T-helper 2 cell treated with Interferon-gamma antibody and Interleukin-4, amounts not matched to agents 5 μg/mL and 100 μg/mL, for 36 hours (primary cell): ENCODE data around the gene MAP7.

Experiments used
- DNase-seq: peaks from one replicate; pipeline ENCODE4 v3.0.0; 2021; ENCODE audit warnings: low spot score
- H3K27ac Mint-ChIP-seq: one replicate; pipeline ENCODE4 v1.8.0; 2021; ENCODE audit warnings: mild to moderate bottlenecking, mixed read lengths
- H3K27me3 Mint-ChIP-seq: one replicate; pipeline ENCODE4 v1.8.0; 2021; ENCODE audit warnings: low read depth, mixed read lengths
- H3K36me3 Mint-ChIP-seq: one replicate; pipeline ENCODE4 v1.8.0; 2021; ENCODE audit warnings: low read depth, mixed read lengths
- H3K4me1 Mint-ChIP-seq: one replicate; pipeline ENCODE4 v1.8.0; 2021; ENCODE audit warnings: low read depth, mixed read lengths
- H3K4me3 Mint-ChIP-seq: one replicate; pipeline ENCODE4 v1.8.0; 2022; ENCODE audit warnings: mild to moderate bottlenecking, moderate library complexity, mixed read lengths
- H3K9me3 Mint-ChIP-seq: one replicate; pipeline ENCODE4 v1.8.0; 2021; ENCODE audit warnings: mixed read lengths

Gene MAP7

DNA sequence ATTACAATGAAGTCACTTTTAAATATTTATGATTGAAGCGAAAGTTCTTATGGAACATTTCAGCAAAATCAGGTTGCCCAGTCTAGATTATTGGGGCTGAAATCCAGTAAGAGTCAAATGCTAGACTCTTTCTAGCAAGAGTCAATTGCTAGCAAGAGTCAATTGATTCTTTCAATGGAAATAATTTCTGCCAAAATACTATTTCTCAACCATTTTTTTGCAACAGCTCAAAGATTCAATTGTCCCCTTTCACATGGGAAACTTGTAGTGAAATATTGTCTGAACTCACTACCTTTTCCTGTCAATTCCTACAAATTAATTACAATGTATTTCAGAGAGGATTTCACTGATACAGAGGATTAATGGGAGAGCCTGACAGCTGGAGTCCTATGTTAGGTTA lies 78.3 kb downstream of the MAP7 start:
- DNase-seq: no peak
- Mint-ChIP-seq H3K9me3 (no peaks in the 10 kb centered on the region), H3K27ac (no peak overlapping the region), H3K36me3 (no peaks in the 10 kb centered on the region), H3K4me1 (peaks cover 6% of the 10 kb centered on the region), H3K4me3 (no peak overlapping the region), H3K27me3 (peaks cover 14% of the 10 kb centered on the region)

DNA sequence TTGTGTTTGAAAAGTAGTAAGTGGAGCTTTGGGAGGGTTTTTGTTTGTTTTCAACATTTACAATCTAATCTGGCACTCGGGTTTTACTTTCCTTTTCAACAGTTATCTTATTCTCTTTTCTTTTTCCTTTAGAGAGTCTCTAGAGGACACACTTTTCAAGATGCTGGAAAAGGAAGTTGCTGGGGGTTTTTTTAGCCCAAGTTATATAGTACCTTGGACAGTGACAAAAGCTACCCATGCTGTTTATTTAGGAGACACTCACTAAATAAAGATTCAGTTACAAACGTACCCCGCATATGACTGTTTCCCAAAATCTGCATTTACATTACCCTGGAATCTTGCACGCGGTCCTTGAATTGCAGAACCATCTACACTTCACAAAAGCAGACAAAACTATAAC lies 78.8 kb downstream of the MAP7 start:
- Mint-ChIP-seq H3K9me3 (no peaks in the 10 kb centered on the region), H3K27ac (no peak overlapping the region), H3K4me3 (no peak overlapping the region), H3K36me3 (no peaks in the 10 kb centered on the region), H3K4me1 (peaks cover 6% of the 10 kb centered on the region), H3K27me3 (peaks cover 14% of the 10 kb centered on the region)
- no peak for DNase-seq

DNA sequence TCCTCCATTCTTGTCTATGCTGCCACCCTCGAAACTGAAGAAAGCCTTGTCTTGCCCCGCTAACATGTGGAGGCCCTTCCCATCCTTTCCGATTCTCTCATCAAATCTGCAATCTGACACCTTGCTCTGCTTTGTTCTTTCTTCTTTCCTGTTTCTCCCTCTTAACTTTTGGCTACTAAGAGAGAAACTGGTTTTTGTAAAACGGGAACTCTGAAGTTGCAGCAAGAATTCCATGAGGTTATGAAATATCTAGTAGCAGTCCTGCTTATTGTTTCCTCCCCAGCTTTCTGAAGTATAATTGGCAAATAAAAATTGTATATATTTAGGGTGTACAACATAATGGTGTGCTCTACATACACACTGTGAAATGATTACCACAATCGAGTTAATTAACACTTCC lies 80.2 kb downstream of the MAP7 start:
- Mint-ChIP-seq H3K27ac (no peak overlapping the region), H3K9me3 (no peaks in the 10 kb centered on the region)

DNA sequence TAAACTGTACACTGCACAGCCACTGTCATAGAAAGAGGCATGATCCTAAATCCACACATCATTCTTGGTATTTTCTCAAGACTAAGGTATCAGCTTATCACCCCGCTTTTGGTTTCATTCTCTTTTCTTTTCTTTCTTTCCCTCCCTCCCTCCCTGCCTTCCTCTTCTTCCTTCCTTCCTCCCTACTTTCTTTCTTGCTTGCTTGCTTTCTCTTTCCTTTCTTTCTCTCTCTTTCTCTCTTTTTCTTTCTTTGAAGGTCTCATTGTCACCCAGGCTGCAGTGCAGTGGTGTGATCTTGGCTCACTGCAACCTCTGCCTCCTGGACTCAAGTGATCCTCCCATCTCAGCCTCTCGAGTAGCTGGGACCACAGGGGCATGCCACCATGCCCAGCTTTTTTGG lies 81.1 kb downstream of the MAP7 start:
- DNase-seq: no peak
- H3K9me3 Mint-ChIP-seq: no peaks in the 10 kb centered on the region
- peaks cover 32% of the 10 kb centered on the region for H3K27me3 Mint-ChIP-seq
- H3K36me3 Mint-ChIP-seq: no peaks in the 10 kb centered on the region
- H3K4me1 Mint-ChIP-seq: peaks cover 9% of the 10 kb centered on the region
- H3K4me3 Mint-ChIP-seq: no peak overlapping the region
- H3K27ac Mint-ChIP-seq: no peak overlapping the region

More for the DNA sequence above, 80.2 kb downstream of the MAP7 start:
- DNase-seq: no peak
- H3K4me1 Mint-ChIP-seq: peaks cover 6% of the 10 kb centered on the region
- no peaks in the 10 kb centered on the region for H3K36me3 Mint-ChIP-seq
- no peak overlapping the region for H3K4me3 Mint-ChIP-seq
- H3K27me3 Mint-ChIP-seq: peaks cover 24% of the 10 kb centered on the region

DNA sequence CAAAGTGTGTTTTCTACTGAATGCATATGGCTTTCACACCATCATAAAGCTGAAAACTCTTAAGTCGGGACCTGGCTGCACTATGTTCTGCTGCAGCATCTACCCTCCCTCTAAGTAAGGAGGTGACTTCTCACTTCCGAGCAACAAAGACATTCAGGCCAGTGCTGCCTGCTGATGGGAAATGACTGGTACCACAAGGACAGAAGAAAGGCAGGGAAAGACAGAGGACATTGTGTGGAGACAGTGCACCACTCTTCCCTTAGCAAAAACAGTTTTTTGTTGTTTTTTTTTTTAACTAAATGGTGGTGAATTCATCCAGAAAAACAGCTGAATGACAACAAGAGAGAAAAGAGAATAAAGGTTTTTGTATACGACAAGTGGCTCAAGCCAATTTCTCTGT lies 81.5 kb downstream of the MAP7 start:
- Mint-ChIP-seq H3K4me1 (peaks cover 13% of the 10 kb centered on the region), H3K27ac (no peak overlapping the region), H3K36me3 (no peaks in the 10 kb centered on the region), H3K9me3 (no peaks in the 10 kb centered on the region), H3K4me3 (no peak overlapping the region), H3K27me3 (peaks cover 33% of the 10 kb centered on the region)
- no peak for DNase-seq

DNA sequence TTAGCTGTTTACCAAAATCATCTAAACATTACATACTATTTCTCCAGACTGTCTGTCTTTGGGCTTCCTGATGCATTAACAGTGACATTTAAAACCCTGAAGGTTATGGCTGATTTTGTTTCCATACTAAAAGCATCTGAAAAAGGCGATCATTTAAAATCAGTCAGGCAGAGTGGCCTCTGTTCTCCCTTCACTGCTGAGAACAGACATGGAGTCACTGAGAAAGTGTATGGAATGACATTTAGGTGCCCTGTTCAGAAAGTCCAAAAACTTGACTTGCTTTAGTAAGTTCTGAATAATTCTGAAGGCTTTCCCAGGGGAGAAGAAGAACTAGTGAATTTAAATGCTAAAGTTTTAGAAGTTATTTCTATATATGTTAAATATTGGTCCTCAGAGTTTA lies 83.0 kb downstream of the MAP7 start:
- Mint-ChIP-seq H3K27me3 (peaks cover 32% of the 10 kb centered on the region), H3K36me3 (no peaks in the 10 kb centered on the region), H3K4me1 (peaks cover 13% of the 10 kb centered on the region), H3K9me3 (no peaks in the 10 kb centered on the region), H3K4me3 (no peak overlapping the region), H3K27ac (no peak overlapping the region)
- DNase-seq: no peak

DNA sequence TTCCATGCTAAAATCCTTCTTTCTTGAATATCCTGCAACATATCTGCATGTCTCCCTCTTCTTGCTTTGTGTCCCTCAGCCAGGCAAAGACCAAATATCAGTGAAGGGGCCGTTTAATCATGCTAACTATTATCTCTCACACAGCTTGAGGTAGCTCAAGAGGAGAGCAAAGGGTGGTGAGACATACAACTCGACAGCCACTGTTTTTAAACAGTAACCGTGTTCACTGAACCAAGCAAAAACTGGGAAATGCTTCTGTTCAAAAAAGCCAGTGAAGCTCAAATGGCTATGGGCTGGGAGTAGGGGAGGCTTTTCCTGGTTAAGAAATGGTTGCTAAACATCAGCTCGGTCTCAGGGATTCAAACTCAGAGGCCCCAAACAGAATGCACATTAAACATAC lies 83.4 kb downstream of the MAP7 start:
- no peak overlapping the region for H3K27ac Mint-ChIP-seq
- no peaks in the 10 kb centered on the region for H3K36me3 Mint-ChIP-seq
- no peak for DNase-seq
- H3K4me1 Mint-ChIP-seq: peaks cover 13% of the 10 kb centered on the region
- H3K4me3 Mint-ChIP-seq: no peak overlapping the region
- no peaks in the 10 kb centered on the region for H3K9me3 Mint-ChIP-seq
- H3K27me3 Mint-ChIP-seq: peaks cover 33% of the 10 kb centered on the region

DNA sequence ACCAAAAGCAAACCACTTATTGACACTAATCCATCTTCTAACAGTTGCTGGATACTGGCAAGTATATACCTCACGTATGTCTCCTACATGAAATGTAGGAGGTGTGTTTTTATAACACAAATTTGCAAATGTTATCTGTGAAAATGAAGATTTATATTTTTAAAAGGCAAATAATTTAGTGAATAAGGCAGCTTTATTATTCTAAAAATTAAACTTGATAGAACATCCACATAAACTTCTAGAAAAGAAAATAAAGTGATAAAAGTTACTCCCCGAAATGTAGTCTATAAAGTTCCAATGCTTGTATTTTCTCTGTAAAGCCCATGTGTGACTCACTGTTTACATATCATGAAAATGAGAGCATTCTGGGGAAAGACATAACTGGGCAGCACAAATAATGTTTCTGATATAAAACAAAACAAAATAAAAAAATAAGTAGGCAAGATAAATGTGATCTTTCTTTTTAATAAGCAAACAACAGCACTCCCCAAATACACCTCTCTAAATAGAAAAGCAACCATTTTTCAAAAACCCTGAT lies 84.4 kb downstream of the MAP7 start:
- DNase-seq: no peak
- Mint-ChIP-seq H3K4me3 (no peak overlapping the region), H3K27me3 (peaks cover 33% of the 10 kb centered on the region), H3K4me1 (peaks cover 10% of the 10 kb centered on the region), H3K27ac (no peak overlapping the region), H3K9me3 (no peaks in the 10 kb centered on the region), H3K36me3 (no peaks in the 10 kb centered on the region)

DNA sequence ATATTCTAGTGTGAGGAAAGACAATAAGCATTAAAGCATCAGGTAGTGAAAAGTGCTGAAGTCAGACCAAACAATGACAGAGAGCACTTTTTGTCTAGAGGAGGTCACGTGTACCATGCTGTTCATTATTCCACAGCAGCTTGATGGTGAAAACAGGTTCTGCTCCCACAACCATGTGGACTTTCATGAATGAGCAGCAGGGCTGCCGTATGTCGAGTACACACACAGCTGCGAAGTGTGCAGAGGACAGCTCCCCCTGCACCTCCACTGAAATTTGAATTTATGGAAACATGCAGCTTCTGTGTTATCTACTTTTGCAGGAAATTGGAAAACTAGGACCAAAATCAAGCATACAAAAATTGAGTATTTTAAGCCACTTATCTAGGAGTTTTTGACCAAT lies 85.3 kb downstream of the MAP7 start:
- Mint-ChIP-seq H3K36me3 (no peaks in the 10 kb centered on the region), H3K9me3 (no peaks in the 10 kb centered on the region), H3K27ac (no peak overlapping the region), H3K4me1 (peaks cover 10% of the 10 kb centered on the region), H3K27me3 (peaks cover 28% of the 10 kb centered on the region), H3K4me3 (no peak overlapping the region)
- no peak for DNase-seq

DNA sequence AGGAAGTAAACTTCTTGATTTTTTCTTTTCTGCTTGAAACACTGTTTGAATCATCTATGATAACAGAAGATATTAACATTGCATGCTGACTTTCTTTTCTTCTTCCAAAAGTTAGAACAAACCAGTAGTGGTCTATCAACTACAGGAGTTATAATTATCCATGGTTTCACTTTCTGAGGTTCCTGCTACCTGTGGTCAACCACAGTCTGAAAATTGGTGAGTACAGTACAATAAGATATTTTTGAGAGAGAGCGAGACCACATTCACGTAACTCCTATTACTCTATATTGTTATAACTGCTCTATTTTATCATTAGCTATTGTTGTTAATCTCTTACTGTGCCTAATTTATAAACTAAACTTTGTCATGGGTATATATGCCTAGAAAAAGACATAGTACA lies 86.1 kb downstream of the MAP7 start:
- Mint-ChIP-seq H3K9me3 (no peaks in the 10 kb centered on the region), H3K27ac (no peak overlapping the region), H3K4me3 (no peak overlapping the region), H3K27me3 (peaks cover 32% of the 10 kb centered on the region), H3K4me1 (peaks cover 7% of the 10 kb centered on the region), H3K36me3 (no peaks in the 10 kb centered on the region)
- DNase-seq: no peak

DNA sequence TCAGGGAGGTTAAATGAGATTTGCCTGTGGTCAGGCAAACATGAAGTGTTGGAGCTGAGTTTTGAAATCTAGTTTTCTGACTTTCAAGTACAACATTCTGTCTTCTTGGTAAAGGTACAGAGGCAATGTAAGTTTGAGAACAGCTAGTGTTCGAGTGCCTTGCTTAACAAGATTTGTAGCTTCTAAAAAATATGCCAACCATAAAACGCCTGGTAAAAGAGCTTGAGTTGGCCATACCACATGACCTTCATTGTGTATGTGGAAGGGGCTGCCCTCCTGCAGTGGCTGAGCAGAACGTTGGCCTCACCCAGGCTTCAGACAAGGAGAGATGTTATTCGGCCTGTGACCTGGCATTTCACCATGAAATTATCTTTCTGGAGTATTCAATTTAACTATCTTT lies 86.5 kb downstream of the MAP7 start:
- H3K9me3 Mint-ChIP-seq: no peaks in the 10 kb centered on the region
- no peak for DNase-seq

DNA sequence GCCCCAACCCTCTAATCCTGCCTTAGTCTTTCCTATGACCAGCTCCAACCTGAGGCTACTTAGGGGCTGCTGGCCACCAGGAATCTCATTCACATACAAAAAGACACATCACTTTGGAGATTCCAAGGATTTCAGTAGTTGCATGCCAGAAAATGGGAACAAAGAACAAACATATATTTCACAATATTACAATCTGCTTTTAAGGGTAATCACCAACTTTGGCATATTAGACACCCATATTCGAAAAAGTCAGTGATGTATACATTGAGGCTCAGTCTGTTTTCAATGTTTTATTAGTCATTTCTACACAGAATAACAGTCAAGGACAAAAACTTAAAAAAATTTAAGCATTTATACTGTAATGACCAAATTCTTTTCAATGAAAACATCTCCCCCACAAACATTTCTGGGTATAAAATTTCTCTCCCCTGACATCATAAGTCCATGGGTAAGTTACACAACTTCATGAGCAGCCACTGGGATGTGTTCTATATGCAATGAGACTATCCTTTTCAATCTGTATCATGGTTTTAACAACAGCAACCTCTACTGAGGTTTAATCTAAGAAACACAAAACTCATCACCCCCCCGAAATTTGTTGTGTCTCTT lies 103.5 kb downstream of the MAP7 start:
- H3K4me1 Mint-ChIP-seq: no peaks in the 10 kb centered on the region
- H3K4me3 Mint-ChIP-seq: no peak overlapping the region
- no peaks in the 10 kb centered on the region for H3K36me3 Mint-ChIP-seq
- peaks cover 19% of the 10 kb centered on the region for H3K27me3 Mint-ChIP-seq
- H3K9me3 Mint-ChIP-seq: no peaks in the 10 kb centered on the region
- no peak overlapping the region for H3K27ac Mint-ChIP-seq
- no peak for DNase-seq

More for the DNA sequence above, 86.5 kb downstream of the MAP7 start:
- no peak overlapping the region for H3K27ac Mint-ChIP-seq
- peaks cover 7% of the 10 kb centered on the region for H3K4me1 Mint-ChIP-seq
- no peaks in the 10 kb centered on the region for H3K36me3 Mint-ChIP-seq
- H3K27me3 Mint-ChIP-seq: peaks cover 35% of the 10 kb centered on the region
- no peak overlapping the region for H3K4me3 Mint-ChIP-seq

DNA sequence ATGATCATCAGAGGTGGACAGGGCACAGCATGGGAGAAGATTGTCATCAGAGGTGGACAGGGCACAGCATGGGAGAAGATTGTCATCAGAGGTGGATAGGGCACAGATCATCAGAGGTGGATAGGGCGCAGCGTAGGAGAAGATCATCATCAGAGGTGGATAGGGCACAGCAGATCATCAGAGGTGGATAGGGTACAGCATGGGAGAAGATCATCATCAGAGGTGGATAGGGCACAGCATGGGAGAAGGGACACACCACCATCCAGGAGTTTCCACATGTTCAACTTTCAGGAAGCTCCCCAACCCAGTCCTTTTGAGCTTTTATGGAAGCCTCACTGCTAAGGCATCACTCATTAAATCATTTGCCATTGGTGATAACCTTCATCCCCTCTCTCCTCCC lies 104.1 kb downstream of the MAP7 start:
- Mint-ChIP-seq H3K9me3 (no peaks in the 10 kb centered on the region), H3K4me1 (no peaks in the 10 kb centered on the region), H3K4me3 (no peak overlapping the region), H3K27ac (no peak overlapping the region), H3K27me3 (peaks cover 14% of the 10 kb centered on the region), H3K36me3 (no peaks in the 10 kb centered on the region)
- DNase-seq: no peak

DNA sequence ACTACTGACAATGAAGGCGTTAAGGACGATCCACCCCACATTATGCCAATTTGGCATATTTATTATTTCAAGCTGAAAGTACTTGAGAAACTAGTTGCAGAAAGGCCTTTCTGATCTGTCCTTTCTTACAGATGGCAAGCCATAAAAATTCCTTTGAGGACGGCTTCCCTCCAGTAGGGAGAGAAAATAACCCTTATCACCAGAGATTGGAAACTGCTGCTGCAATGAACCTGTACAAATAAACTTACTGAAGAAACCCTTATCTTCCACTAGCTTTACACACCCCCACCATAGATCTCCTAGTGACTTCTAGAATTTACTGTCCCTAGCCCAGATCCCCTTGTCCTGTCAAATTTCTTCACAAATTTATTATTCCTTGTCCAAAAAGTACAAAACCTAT lies 105.2 kb downstream of the MAP7 start:
- Mint-ChIP-seq H3K4me3 (no peak overlapping the region), H3K27ac (no peak overlapping the region), H3K9me3 (no peaks in the 10 kb centered on the region), H3K4me1 (no peaks in the 10 kb centered on the region), H3K27me3 (peaks cover 12% of the 10 kb centered on the region), H3K36me3 (no peaks in the 10 kb centered on the region)
- DNase-seq: no peak

DNA sequence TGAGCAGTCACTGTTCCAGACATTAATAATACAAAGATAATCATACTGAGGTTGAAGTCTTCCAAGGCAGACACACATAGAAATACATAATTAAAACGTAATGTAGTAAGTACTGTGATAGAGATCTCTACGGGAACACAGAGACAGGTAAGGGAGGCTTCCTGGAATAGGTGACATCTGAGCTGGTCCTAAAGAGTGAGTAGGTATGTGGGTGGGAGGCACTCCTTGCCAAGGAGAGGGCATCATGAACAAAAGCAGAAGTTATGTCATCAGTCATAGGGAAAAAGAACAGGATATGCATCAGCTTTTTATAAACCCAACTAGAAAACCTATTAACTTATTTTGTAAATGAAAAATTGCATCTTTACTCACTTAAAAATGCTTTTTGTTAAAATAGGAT lies 110.0 kb downstream of the MAP7 start:
- Mint-ChIP-seq H3K4me3 (no peak overlapping the region), H3K27me3 (peaks cover 4% of the 10 kb centered on the region), H3K4me1 (no peaks in the 10 kb centered on the region), H3K36me3 (no peaks in the 10 kb centered on the region), H3K9me3 (no peaks in the 10 kb centered on the region), H3K27ac (no peak overlapping the region)
- DNase-seq: no peak
